Stomach smooth muscle (tissue), 2 donors: Measurements from ENCODE around the gene SLC13A2.

Source experiments
- H3K27ac ChIP-seq: one replicate; pipeline ENCODE4 v1.7.0; 2013; ENCODE audit warnings: mild to moderate bottlenecking, low read length, inconsistent platforms
- H3K27me3 ChIP-seq, 2 donors: one replicate each; pipeline ENCODE4 v1.7.0; 2013; ENCODE audit warnings: low read length in 2 of 2; ENCODE audit not compliant: insufficient read depth in 2 of 2, control insufficient read depth in 1 of 2
- H3K36me3 ChIP-seq, 2 donors: one replicate each; pipeline ENCODE4 v1.7.0; 2013; ENCODE audit warnings: low read length in 2 of 2; ENCODE audit not compliant: control insufficient read depth in 2 of 2, insufficient read depth in 2 of 2
- H3K4me1 ChIP-seq: one replicate; pipeline ENCODE4 v1.7.0; 2013; ENCODE audit warnings: low read length; ENCODE audit not compliant: control insufficient read depth, insufficient read depth
- H3K4me3 ChIP-seq, 2 donors: one replicate each; pipeline ENCODE4 v1.7.0; 2013; ENCODE audit warnings: low read length in 2 of 2
- H3K9ac ChIP-seq, 2 donors: one replicate each; pipeline ENCODE4 v1.7.0; 2013; ENCODE audit warnings: low read length in 2 of 2, mild to moderate bottlenecking in 1 of 2
- H3K9me3 ChIP-seq, 2 donors: one replicate each; pipeline ENCODE4 v1.7.0; 2013; ENCODE audit warnings: low read length in 2 of 2; ENCODE audit not compliant: control insufficient read depth in 2 of 2
- donor health status: healthy.
- donor health status: Pancreatic carcinoma.

Gene SLC13A2

DNA sequence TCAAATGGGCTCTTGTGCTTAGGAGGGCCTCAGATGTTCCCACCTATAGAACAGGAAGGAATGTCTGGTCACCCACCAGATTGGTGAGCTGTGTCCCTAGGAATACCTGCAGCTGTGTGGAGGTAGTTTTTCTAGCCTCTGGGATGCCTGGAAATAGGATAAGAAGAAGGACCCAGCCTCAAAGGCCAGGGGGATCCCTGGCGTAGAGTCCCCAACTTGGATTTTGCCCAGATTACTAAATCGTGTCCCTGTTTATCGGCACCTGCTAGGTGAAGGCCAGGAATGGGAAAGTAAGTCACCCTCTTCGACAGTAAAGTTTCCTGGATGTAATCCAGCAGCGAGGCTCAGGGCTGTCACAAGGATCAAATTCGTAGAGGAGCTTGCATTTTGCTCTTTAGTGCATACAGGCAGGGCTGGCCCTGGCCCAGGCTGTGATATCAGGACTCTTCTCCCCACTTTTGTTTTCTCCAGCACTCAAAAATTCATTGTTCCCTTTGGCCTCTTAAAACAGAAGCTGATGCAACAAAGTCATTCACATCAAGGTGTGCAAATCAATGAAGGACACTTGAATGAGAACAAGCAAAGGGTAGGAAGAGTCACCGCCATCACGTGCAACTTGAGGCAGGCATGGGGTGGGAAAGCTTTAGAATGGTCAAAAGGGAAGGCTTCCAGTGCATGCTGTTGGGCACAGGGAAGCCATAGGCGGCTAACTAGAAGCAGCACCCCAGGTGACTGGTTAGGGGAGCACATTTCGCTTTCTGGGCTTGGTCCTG is 7.5 kb downstream of the SLC13A2 start:
- Histone ChIP-seq H3K9ac (no peak overlapping the region), H3K4me1 (no peaks in the 10 kb centered on the region), H3K36me3 (no peaks in the 10 kb centered on the region), H3K27me3 (peaks cover 0 to 4% of the 10 kb centered on the region in 2 donors), H3K9me3 (no peaks in the 10 kb centered on the region), H3K27ac (no peak overlapping the region), H3K4me3 (no peak overlapping the region)

GRCh38 chr17:28482551-28483199 is 9.2 kb downstream of the SLC13A2 start:
- H3K27me3 ChIP-seq, result peaks cover 0 to 4% of the 10 kb centered on the region in 2 donors
- no peak overlapping the region for H3K9ac ChIP-seq
- H3K4me1 ChIP-seq, result no peaks in the 10 kb centered on the region
- H3K9me3 ChIP-seq, result no peaks in the 10 kb centered on the region
- no peak overlapping the region for H3K27ac ChIP-seq
- no peaks in the 10 kb centered on the region for H3K36me3 ChIP-seq
- H3K4me3 ChIP-seq, result no peak overlapping the region

GRCh38 chr17:28484296-28484695 is 10.9 kb downstream of the SLC13A2 start:
- Histone ChIP-seq H3K4me1 (no peaks in the 10 kb centered on the region), H3K27me3 (peaks cover 0 to 4% of the 10 kb centered on the region in 2 donors), H3K4me3 (no peak overlapping the region), H3K9ac (no peak overlapping the region), H3K9me3 (no peaks in the 10 kb centered on the region), H3K27ac (no peak overlapping the region), H3K36me3 (no peaks in the 10 kb centered on the region)

GRCh38 chr17:28485049-28485448 is 11.6 kb downstream of the SLC13A2 start:
- peaks cover 0 to 4% of the 10 kb centered on the region in 2 donors for H3K27me3 ChIP-seq
- no peak overlapping the region for H3K27ac ChIP-seq
- no peaks in the 10 kb centered on the region for H3K9me3 ChIP-seq
- H3K4me3 ChIP-seq, result no peak overlapping the region
- no peaks in the 10 kb centered on the region for H3K4me1 ChIP-seq
- H3K36me3 ChIP-seq, result no peaks in the 10 kb centered on the region
- H3K9ac ChIP-seq, result no peak overlapping the region

GRCh38 chr17:28487881-28488532 is 14.6 kb downstream of the SLC13A2 start:
- Histone ChIP-seq H3K4me1 (no peaks in the 10 kb centered on the region), H3K36me3 (no peaks in the 10 kb centered on the region), H3K27ac (no peak overlapping the region), H3K9me3 (no peaks in the 10 kb centered on the region), H3K9ac (no peak overlapping the region), H3K27me3 (peaks cover 0 to 7% of the 10 kb centered on the region in 2 donors), H3K4me3 (no peak overlapping the region)

- H3K36me3 ChIP-seq, result no peaks in the 10 kb centered on the region
- no peaks in the 10 kb centered on the region for H3K4me1 ChIP-seq
- H3K9ac ChIP-seq, result no peak overlapping the region
- no peaks in the 10 kb centered on the region for H3K9me3 ChIP-seq
- H3K27me3 ChIP-seq, result peaks cover 0 to 9% of the 10 kb centered on the region in 2 donors
- no peak overlapping the region for H3K4me3 ChIP-seq
- H3K27ac ChIP-seq, result no peak overlapping the region
Observed at GRCh38 chr17:28488533-28489276, 15.3 kb downstream of the SLC13A2 start.

GRCh38 chr17:28491286-28491685 is 17.8 kb downstream of the SLC13A2 start:
- Histone ChIP-seq H3K27ac (no peak overlapping the region), H3K9me3 (no peaks in the 10 kb centered on the region), H3K4me1 (no peaks in the 10 kb centered on the region), H3K4me3 (no peak overlapping the region), H3K27me3 (peaks cover 10 to 20% of the 10 kb centered on the region in 2 donors), H3K36me3 (no peaks in the 10 kb centered on the region), H3K9ac (no peak overlapping the region)

DNA sequence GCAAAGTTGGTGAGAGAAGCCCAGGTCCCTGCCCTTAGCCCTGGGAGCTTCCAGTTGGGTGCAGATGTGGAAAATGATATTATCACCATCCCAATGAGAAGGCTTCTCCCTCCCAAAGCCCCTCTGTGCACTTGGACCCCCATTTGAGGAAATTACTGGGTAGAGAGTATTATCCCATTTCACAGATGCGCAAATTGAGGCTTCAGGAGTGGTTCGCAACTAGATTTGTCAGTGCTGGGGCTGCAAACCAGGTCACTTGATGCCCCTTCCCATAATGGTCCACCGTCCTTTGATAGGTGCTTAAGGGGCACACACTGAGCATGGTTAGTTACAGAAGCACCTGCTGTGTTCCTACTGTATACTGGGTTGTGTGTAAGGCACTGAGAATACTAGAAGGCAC is 18.4 kb downstream of the SLC13A2 start:
- Histone ChIP-seq H3K9me3 (no peaks in the 10 kb centered on the region), H3K4me3 (no peak overlapping the region), H3K27me3 (peaks cover 13 to 20% of the 10 kb centered on the region in 2 donors), H3K4me1 (no peaks in the 10 kb centered on the region), H3K9ac (no peak overlapping the region), H3K36me3 (no peaks in the 10 kb centered on the region), H3K27ac (no peak overlapping the region)

DNA sequence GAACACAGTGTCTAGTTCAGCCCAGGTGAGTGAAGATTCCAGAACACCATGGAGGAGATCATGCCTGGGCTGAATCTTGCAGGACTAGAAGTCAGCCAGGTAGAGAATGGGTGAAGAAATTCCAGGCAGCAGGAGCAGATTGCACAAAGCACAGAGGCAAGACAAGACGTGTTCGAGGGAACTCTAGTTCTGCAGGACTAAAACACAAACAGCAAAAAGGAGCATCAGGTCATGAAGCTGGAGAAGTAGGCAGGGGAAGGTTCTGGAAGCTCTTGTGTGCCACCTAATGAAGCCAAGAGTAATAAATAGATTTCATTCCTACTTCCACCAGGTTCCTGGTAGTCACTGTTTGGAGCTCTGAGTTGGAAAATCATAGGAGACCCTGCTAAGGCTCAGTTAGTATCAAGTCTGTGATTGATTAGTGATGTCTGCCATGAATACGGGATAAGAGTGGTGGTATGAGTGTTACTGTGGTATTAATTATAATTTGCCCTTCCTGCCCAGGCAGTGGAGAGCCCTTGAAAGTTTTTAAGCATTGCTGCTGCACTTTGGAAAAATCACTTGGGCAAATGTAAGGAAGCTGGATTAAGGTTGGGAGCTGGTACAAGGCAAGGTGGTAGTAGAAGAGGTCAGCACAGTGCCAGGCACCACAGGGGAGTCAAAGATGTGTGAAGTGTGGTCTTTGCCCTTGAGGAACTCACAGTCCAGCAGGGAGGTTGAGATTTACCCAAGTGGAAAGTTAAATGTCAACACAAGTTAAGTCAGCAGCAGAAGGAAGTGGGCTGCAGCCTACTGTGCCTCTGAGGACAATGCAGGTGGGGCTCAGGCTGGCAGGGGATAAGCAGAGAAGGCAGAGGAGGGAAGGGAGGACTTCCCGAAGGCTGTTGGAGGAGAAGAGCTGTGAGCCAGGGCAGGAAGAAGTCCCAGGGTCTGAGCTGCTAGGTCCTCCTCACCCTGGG is 19.2 kb downstream of the SLC13A2 start:
- Histone ChIP-seq H3K27ac (no peak overlapping the region), H3K36me3 (no peaks in the 10 kb centered on the region), H3K9ac (no peak overlapping the region), H3K27me3 (peaks cover 13 to 20% of the 10 kb centered on the region in 2 donors), H3K9me3 (no peaks in the 10 kb centered on the region), H3K4me1 (no peaks in the 10 kb centered on the region), H3K4me3 (no peak overlapping the region)

GRCh38 chr17:28493460-28493859 is 20.0 kb downstream of the SLC13A2 start:
- Histone ChIP-seq H3K9me3 (no peaks in the 10 kb centered on the region), H3K27me3 (peaks cover 13 to 20% of the 10 kb centered on the region in 2 donors), H3K4me1 (no peaks in the 10 kb centered on the region), H3K27ac (no peak overlapping the region), H3K36me3 (no peaks in the 10 kb centered on the region), H3K9ac (no peak overlapping the region), H3K4me3 (no peak overlapping the region)
